Inflammatory macrophage treated with lipopolysaccharide for 1 hour (primary cell): ENCODE measurements around the gene PTPRD.
"Not testable (repeated sequence)": the region's sequence is repeated elsewhere in the genome, so short reads cannot be mapped to it uniquely, and the experiment has no call there.

Source experiments
- DNase-seq, 2 donors: peaks; one replicate each; pipeline ENCODE4 v3.0.0-alpha.2; 2020 to 2022

PTPRD gene

DNA sequence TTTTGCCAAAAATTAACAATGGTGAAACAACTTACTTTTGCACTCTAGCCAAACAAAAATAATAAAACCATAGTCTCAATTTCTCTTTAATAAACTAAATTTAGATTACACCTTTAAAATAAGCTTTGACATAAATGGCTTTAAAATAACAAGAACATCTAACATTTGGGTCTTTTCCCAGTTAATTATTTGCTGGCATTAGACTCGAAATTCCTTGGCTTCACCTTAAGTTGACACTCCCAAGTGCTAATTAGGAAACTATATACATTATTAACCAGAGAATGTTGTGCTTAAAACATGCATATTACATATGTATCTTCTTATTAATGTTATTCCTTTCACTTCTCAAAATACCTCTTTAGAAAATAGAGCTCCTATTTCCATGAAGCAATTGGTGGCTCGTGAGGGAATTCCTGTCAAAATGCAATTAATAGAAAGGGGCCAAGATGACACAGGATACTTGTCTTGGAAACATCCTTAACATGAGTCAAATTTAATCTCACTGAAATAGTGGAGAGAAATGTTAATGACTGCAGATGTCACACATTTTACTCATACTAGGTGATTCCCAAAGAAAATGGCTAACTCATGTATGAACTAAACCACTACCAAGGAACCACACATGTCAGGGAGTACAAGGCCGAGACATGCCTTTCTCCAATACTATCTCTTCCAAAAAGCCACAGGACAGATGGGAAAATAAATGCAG, 1880.3 kb downstream of the PTPRD start:
- DNase-seq, result no peak

GRCh38 chr9:8730618-8731017, 1882.2 kb downstream of the PTPRD start:
- DNase-seq, result no peak

DNA sequence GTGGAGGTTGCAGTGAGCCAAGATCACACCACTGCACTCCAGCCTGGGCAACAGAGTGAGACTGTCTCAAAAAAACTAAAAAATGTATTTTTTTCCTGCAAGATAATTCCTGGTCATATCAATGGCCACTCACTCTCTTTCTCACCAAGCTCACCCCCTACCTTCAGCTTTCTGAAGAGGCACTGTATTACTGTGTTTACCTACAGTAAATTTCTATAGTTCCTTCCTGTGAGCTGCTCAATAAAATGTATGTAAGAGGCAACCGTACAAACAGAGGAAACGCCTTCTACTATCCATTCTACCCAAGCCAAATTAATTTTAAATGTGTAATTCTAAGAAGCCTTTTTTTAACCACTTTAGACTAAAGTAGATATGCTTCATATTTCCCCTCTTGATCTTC, 1883.9 kb downstream of the PTPRD start:
- no peak for DNase-seq

DNA sequence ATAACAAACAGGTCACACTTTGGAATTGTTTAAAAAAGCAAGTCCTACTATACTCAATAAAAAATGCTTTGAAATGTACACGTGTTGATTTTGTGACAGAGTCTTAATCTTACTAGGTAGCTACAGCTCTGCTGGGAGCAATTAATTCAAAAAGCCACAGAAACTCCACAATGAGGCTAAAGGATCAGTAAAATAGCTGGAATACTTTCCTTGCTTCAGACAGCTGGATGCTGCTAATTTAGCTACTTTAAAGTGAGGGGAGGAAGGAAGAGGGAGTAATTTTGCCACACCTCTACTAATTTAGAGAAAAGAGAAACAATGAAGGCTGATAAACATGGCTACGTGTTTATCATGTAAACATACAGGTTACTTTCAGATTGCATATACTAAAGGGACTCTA, 1885.6 kb downstream of the PTPRD start:
- no peak for DNase-seq

DNA sequence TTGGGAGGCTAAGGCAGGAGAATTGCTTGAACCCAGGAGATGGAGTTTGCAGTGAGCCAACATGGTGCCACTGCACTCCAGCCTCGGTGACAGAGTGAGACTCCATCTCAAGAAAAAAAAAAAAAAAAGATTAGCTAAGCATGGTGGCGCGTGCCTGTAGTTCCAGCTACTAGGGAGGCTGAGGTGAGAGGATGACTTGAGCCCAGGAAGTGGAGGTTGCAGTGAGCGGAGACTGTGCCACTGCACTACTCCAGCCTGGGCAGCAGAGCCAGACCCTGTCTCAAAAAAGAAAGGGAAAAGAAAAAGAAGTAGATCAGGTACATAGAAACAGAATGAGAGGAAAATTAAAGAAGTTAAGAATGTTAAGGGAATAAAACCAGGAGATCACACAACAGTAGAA, 1886.1 kb downstream of the PTPRD start:
- no peak for DNase-seq

DNA sequence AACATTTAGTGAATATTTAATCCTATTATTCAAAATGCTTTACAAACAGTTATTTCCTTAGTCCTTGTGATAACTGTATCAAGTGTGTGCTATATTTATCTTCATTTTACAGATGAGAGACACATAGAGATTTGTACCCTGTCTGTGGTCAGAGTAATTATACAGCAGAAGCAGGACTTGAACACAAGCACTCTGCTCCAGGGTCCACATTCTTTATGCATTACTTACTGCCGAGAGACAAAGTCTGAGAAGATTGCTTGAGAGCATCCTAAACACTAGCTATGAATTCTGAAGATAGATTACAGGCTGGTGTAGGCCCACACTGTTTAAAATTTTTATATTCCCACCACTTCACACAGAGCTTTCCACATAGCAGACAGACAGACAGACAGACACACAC, 1887.2 kb downstream of the PTPRD start:
- no peak for DNase-seq

GRCh38 chr9:8724284-8725018, 1888.4 kb downstream of the PTPRD start:
- no peak for DNase-seq

GRCh38 chr9:8723195-8723594, 1889.6 kb downstream of the PTPRD start:
- no peak for DNase-seq

- no peak for DNase-seq
These were observed 1892.8 kb downstream of the PTPRD start for GRCh38 chr9:8719833-8720486.

- DNase-seq, result no peak
These were observed 1894.6 kb downstream of the PTPRD start for GRCh38 chr9:8718121-8718725.

- no peak for DNase-seq
These were observed 1895.7 kb downstream of the PTPRD start for GRCh38 chr9:8717146-8717545.

DNA sequence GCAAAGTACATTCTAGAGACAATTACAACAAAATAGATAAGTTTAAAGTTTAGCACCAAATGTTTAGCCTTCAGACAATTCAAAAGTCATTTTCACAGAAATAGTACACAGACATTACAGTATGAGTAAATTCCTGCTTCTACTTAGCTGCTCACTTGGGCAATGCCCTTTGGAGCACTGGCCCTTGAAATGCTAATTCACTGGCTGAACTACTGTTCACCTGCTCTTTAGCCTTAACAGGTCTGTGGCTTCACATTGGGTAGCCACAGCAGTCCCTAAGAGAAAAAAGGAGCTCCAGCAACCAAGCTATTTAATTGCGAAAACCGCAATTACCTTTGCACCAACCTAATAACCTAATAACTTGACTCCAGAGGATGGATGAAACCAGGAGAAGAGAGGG, 1897.0 kb downstream of the PTPRD start:
- DNase-seq, result no peak

DNA sequence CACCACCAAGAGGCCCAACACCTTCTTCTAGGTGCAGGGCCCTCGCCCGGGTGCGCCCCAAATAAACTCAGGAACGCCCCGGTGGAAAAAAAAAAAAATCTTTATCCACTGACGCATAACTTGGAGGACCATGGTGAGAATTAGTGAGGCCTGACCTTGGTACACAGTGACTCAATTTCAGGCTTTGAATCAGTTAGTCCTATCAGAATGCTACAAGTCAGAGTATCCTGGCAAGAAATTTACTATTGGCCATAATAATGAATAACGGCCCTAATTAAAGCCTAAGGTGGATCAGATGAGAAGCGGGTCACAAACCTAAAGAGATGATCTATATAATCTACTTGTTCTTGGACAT, 1899.0 kb downstream of the PTPRD start:
- DNase-seq, result no peak

DNA sequence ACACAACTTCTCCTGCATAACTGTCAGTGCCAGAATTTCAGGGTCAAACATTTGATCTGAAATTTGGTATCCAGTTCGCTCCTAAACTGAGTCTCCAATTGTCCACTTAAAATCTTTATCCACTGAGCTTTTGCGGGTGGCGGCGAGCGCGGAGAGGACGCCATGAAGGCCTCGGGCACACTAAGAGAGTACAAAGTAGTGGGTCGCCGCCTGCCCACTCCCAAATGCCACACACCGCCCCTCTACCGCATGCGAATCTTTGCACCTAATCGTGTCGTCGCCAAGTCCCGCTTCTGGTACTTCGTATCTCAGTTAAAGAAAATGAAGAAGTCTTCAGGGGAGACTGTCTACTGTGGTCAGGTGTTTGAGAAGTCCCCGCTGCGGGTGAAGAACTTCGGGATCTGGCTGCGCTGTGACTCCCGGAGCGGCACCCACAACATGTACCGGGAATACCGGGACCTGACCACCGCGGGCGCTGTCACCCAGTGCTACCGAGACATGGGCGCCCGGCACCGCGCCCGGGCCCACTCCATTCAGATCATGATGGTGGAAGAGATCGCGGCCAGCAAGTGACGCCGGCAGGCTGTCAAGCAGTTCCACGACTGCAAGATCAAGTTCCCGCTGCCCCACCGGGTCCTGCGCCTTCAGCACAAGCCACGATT, 1899.5 kb downstream of the PTPRD start:
- DNase-seq, result no peak

DNA sequence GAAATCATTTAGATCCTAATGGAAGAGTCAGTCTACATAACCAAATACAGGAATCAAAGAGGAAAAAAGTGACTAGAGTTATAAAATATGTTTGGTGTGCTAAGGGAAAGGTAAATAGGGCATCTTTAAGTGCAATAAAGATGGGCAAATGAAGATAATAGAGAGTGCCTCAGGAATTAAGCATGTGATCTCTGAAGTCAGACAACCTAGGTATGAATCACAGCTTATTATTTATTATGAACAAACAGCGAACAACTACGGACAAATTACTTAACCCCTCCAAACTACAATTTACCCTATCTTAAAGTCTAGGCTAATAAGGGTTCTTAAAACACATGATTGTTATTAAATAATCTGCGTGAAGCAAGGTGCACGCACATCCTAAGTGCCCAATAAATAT, 1903.1 kb downstream of the PTPRD start:
- no peak for DNase-seq

DNA sequence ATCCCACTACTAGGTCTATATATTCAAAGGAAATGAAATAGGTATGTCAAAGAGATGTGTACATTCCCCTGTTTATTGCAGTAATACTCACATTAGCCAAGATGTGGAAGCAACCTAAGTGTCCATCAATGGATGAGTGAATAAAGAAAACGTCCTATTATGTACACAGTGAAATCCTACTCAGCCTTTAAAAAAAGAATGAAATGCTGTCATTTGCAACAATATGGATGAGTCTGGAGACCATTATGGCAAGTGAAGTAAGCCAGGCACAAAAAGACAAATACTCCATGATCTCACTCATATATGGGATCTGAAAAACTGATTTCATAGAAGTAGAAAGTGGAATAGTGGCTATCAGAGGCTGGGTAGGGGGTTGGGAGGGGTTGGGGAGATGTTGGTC, 1904.1 kb downstream of the PTPRD start:
- DNase-seq, result no peak

GRCh38 chr9:8706998-8707397, 1905.8 kb downstream of the PTPRD start:
- DNase-seq, result no peak

DNA sequence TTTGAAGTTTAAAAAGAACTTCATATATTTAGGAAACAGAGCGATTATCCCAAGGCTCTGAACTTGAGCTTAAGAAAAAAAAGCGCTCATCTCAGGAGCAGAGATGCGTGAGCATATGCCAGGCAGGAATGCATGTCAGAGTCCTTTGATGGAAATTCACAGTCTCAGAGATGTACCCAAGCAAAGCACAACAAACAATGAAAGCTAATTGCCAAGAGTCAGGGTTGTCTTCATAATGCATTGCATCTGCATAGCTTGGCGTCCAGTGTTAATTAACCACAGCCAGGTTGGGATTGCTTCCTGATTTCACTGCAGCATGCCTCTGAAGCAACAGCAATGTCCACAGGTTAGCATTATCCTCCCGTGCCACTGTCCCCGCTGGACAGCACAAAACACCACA, 1906.3 kb downstream of the PTPRD start:
- DNase-seq, result no peak

DNA sequence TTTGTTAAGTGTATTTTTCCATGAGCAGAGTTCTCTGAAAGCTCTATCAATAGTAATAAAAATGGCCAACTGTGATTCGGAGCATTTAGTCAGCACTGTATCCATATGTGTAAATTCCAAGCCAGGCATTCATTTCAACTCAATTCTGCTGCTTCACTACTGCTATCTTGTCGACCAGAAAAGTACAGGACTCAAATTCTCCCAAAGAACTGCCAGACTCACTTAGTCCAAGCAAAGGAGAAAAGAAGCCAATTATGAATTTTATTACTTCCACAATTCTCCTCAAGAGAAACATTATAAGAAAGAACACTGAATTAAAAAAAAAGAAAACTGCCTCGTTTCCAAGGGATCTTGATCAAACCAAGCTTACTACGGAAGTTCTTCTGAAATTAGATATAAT, 1906.9 kb downstream of the PTPRD start:
- no peak for DNase-seq

GRCh38 chr9:8703904-8704303, 1908.9 kb downstream of the PTPRD start:
- DNase-seq, result no peak

GRCh38 chr9:8701904-8702303, 1910.9 kb downstream of the PTPRD start:
- DNase-seq, result no peak

DNA sequence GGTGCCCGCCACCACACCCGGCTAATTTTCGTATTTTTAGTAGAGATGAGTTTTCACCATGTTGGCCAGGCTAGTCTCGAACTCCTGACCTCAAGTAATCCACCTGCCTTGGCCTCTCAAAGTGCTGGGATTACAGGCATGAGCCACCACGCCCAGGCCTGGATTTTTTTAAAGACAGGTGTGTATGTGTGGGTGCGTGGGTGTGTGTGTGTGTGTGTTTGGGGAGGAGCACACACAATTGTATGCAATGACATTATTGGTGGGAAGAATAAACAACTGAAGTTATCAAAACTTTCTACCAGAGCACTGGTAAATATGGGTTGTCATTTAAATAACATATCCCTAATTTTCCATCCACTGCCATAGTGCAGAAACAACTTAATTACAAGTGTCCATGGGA, 1915.2 kb downstream of the PTPRD start:
- not testable (repeated sequence) for DNase-seq

DNA sequence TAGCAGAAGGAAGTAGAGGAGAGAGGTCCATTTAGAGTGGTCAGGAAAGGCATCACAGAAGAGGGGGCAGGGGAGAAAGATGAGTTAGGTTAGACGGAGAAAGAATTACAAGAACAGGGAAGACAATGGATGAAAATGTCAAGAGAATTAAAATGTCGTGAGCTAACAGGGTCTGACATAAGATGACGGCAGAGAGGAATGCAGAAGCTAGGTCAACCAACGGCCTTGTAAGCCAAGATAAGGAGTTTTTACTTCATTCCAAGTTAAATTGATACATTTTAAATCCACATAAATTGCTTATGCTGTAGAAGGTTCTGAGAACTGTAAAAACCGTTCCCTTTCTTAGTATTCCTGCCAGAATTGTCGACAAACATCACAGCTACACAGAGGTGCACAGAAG, 1916.3 kb downstream of the PTPRD start:
- no peak for DNase-seq
